Gastroesophageal sphincter (tissue), 3 donors: ENCODE measurements around the gene OSGIN1.

Experiments
- CTCF ChIP-seq, 4 experiments: fragments of 200-600 bp in 2 of 4; fragments of 450-650 bp in 2 of 4; sonication (generic) in 1 of 4; IDR thresholded peaks; one replicate each; pipeline ENCODE4 v1.5.1; 2017 to 2019; ENCODE audit warnings: antibody characterized with exemption in 4 of 4, mild to moderate bottlenecking in 2 of 4, moderate library complexity in 2 of 4
- POLR2A ChIP-seq, 2 donors: fragments of 450-650 bp; IDR thresholded peaks; one replicate each; pipeline ENCODE4 v1.6.1; 2017; ENCODE audit warnings: antibody characterized with exemption in 2 of 2, mild to moderate bottlenecking in 2 of 2, moderate library complexity in 1 of 2

GRCh38 chr16:83973077-83973476 lies 20.0 kb downstream of the OSGIN1 start:
- TF ChIP-seq POLR2A (IDR thresholded peaks at IDR 0.05): no peak
- TF ChIP-seq CTCF (IDR thresholded peaks at IDR 0.05): no peak
